Nephron (organoid): Measurements from ENCODE around the gene STPG4.
"Not testable (repeated sequence)": the region's sequence is repeated elsewhere in the genome, so short reads cannot be mapped to it uniquely, and the experiment has no call there.

ENCODE experiments used
- H3K27ac Mint-ChIP-seq, 3 experiments: 2 replicates each; pipeline ENCODE4 v1.8.0; 2020; ENCODE audit warnings: mixed read lengths in 3 of 3, mild to moderate bottlenecking in 2 of 3, moderate library complexity in 1 of 3
- H3K27me3 Mint-ChIP-seq: 2 replicates; pipeline ENCODE4 v1.8.0; 2021; ENCODE audit warnings: low read depth, mild to moderate bottlenecking, moderate library complexity, mixed read lengths
- H3K36me3 Mint-ChIP-seq: 2 replicates; pipeline ENCODE4 v1.8.0; 2020; ENCODE audit warnings: low read depth, mixed read lengths
- H3K4me1 Mint-ChIP-seq: 2 replicates; pipeline ENCODE4 v1.8.0; 2020; ENCODE audit warnings: mixed read lengths
- H3K4me3 Mint-ChIP-seq, 3 experiments: 2 replicates each; pipeline ENCODE4 v1.8.0; 2020; ENCODE audit warnings: mild to moderate bottlenecking in 3 of 3, mixed read lengths in 3 of 3, moderate library complexity in 2 of 3
- H3K9me3 Mint-ChIP-seq: 2 replicates; pipeline ENCODE4 v1.8.0; 2020; ENCODE audit warnings: mixed read lengths
- TF ChIP-seq, protein P1 (sequence below), 3 experiments: fragments of 200-600 bp; sonication (generic); IDR thresholded peaks; one replicate each; pipeline ENCODE4 v1.5.0; 2021; ENCODE audit warnings: antibody characterized with exemption in 3 of 3; ENCODE audit not compliant: unreplicated experiment in 3 of 3

The STPG4 gene

GRCh38 chr2:47172922-47173695 is 18.0 kb upstream of the STPG4 start:
- H3K36me3 Mint-ChIP-seq: peaks cover 22% of the 10 kb centered on the region
- H3K4me1 Mint-ChIP-seq: peaks cover 60% of the 10 kb centered on the region
- no peaks in the 10 kb centered on the region for H3K9me3 Mint-ChIP-seq
- peaks cover 4% of the 10 kb centered on the region for H3K27me3 Mint-ChIP-seq
- TF ChIP-seq, protein P1, sequence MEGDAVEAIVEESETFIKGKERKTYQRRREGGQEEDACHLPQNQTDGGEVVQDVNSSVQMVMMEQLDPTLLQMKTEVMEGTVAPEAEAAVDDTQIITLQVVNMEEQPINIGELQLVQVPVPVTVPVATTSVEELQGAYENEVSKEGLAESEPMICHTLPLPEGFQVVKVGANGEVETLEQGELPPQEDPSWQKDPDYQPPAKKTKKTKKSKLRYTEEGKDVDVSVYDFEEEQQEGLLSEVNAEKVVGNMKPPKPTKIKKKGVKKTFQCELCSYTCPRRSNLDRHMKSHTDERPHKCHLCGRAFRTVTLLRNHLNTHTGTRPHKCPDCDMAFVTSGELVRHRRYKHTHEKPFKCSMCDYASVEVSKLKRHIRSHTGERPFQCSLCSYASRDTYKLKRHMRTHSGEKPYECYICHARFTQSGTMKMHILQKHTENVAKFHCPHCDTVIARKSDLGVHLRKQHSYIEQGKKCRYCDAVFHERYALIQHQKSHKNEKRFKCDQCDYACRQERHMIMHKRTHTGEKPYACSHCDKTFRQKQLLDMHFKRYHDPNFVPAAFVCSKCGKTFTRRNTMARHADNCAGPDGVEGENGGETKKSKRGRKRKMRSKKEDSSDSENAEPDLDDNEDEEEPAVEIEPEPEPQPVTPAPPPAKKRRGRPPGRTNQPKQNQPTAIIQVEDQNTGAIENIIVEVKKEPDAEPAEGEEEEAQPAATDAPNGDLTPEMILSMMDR (IDR thresholded peaks at IDR 0.05; ENCODE audit: unreplicated experiment in 3 of 3): no peak
- peak overlapping the region; percentile 94 to 97 (median 94) for H3K4me3 Mint-ChIP-seq
- H3K27ac Mint-ChIP-seq: peak overlapping the region in 2 of 3 experiments; percentile 58 to 79

DNA sequence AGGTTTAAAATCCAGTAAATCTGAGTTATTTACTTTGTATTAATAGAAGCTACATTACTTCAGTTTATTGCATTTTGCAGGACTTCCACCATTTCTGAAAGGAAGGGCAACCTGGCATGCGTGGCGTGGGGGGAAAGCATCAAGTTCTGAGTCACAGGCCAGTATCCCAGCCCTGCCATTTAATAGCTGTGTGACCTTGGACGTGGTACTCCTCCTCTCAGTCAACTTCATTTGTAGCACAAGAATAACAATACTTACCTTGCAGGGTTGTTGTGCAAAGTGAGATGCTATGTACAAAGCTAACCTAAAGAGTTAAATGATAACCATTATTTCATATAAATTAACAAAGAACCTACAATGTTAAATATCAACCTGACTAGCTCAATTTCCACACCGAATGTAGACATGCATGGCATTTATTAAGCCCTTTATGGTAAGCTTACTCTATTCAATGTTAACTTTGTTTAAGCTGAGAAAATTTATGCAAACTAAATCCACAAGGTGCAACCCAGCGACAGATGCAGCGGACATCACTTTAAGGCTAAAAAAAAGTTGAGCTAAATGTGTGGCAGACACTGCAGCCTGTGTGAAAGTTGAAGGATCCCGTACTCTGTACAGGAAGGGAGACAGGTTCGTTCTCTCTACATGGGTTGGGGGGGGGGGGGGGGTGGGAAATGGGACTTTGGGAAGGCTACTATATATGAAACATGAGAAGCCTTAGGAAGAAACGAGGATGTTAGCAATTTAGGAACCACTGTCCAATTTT is 17.2 kb upstream of the STPG4 start:
- Mint-ChIP-seq H3K36me3 (peaks cover 26% of the 10 kb centered on the region), H3K27ac (peak overlapping the region in 2 of 3 experiments; percentile 58 to 79), H3K4me3 (peak overlapping the region; percentile 94 to 97 (median 94)), H3K9me3 (no peaks in the 10 kb centered on the region), H3K27me3 (peaks cover 4% of the 10 kb centered on the region), H3K4me1 (peaks cover 62% of the 10 kb centered on the region)
- TF ChIP-seq, protein P1 (IDR thresholded peaks at IDR 0.05; ENCODE audit: unreplicated experiment in 3 of 3): no peak

DNA sequence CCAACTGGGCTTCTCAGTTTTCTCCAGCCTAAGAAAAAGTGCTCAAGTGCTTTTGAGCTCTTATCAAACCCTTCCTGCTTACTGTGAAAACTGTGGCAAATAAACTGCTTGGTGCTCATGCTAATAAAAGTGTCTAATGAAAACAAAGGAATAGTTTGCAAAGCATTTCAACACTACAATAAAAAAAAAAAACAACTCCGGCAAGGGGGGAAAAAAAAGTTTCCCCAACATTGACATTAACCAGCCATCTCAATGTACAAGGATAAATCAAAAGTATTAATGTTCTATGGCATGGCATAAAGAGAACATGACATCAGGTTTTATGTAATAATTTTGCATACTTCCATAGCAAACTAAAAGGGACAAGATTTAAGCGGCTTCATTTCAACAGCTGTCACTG is 14.7 kb upstream of the STPG4 start:
- H3K4me1 Mint-ChIP-seq: peaks cover 69% of the 10 kb centered on the region
- peak overlapping the region in 2 of 3 experiments; percentile 16 to 23 for H3K27ac Mint-ChIP-seq
- no peaks in the 10 kb centered on the region for H3K9me3 Mint-ChIP-seq
- H3K4me3 Mint-ChIP-seq: no peak overlapping the region
- H3K36me3 Mint-ChIP-seq: peaks cover 41% of the 10 kb centered on the region
- H3K27me3 Mint-ChIP-seq: no peaks in the 10 kb centered on the region
- TF ChIP-seq, protein P1 (IDR thresholded peaks at IDR 0.05; ENCODE audit: unreplicated experiment in 3 of 3): no peak

- peaks cover 47% of the 10 kb centered on the region for H3K36me3 Mint-ChIP-seq
- H3K9me3 Mint-ChIP-seq, H3K4me3 Mint-ChIP-seq, H3K27me3 Mint-ChIP-seq, H3K27ac Mint-ChIP-seq: not testable (repeated sequence)
- peaks cover 62% of the 10 kb centered on the region for H3K4me1 Mint-ChIP-seq
Measured at GRCh38 chr2:47168895-47169294, 13.8 kb upstream of the STPG4 start.

DNA sequence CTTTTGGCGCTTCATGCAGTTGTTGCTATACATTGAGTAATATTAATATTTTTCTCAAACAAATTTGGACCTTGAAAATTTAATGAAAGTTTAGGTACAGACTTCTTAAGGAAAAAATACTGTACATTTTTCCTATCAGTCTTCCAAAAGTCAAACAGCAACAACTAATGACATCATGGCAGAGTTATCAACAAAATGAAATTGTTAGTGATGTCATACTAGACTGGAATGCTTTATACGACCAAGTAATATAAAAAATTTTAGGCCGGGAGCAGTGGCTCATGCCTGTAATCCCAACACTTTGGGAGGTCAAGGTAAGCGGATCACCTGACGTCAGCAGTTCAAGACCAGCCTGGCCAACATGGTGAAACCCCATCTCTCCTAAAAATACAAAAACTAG is 12.0 kb upstream of the STPG4 start:
- H3K4me1 Mint-ChIP-seq: peaks cover 48% of the 10 kb centered on the region

DNA sequence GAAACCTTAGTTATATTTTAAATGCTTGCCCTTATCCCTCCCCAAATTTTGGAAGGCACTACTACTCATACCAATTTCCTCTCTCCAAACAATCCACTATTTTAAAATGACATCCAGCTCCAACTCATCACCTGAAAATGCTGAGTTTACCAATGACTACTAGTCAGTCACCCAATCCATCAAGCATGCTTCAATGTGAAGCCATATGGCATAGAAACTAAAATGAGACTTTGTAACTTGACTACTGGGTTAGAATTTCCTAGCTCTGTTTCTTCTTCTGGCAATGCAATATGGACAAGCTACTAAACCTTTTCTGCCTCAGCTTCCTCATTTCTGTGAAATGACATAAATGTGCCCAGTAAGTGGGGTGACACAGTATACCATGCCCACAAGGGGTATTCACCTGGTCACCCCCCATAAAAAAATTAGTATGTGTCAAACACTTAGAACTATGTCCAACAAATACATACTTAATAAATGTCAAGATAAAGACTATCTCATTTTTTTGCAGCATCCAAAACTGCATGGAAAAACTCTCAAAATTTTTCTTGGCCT is 10.0 kb upstream of the STPG4 start:
- TF ChIP-seq, protein P1 (IDR thresholded peaks at IDR 0.05; ENCODE audit: unreplicated experiment in 3 of 3): no peak
- Mint-ChIP-seq H3K9me3 (no peaks in the 10 kb centered on the region), H3K4me3 (no peak overlapping the region), H3K36me3 (peaks cover 72% of the 10 kb centered on the region), H3K27me3 (no peaks in the 10 kb centered on the region), H3K27ac (peak overlapping the region in 1 of 3 experiments; percentile 20), H3K4me1 (peaks cover 28% of the 10 kb centered on the region)

More for the DNA sequence above, 12.0 kb upstream of the STPG4 start:
- Mint-ChIP-seq H3K4me3 (no peak overlapping the region), H3K9me3 (no peaks in the 10 kb centered on the region), H3K27me3 (no peaks in the 10 kb centered on the region), H3K36me3 (peaks cover 60% of the 10 kb centered on the region), H3K27ac (no peak overlapping the region)
- TF ChIP-seq, protein P1 (IDR thresholded peaks at IDR 0.05; ENCODE audit: unreplicated experiment in 3 of 3): no peak
